SK-N-SH (cell line): ENCODE data around the gene RAMP3. TPM values are rescaled to one million over a fixed set of nuclear protein-coding genes. Genes with fewer than 3 reads are reported as not detected.

Source experiments
- CTCF ChIA-PET: fragments of 300-600, 350-600 bp; formaldehyde crosslinking; extraction: SDS; loops from one replicate; lab custom pipeline; 2021; lab: Yijun Ruan, JAX
- POLR2A ChIA-PET: fragments of 350-600 bp; sonication (Branson Sonifier 250); formaldehyde crosslinking; extraction: SDS; loops from one replicate; lab custom pipeline; 2020; ENCODE audit warnings: antibody characterized with exemption, inconsistent platforms; lab: Yijun Ruan, JAX
- DNase-seq: peaks from one replicate; pipeline ENCODE4 v3.0.0; 2012
- H2AFZ ChIP-seq: fragments of 200-600 bp; sonication (generic); 2 replicates; pipeline ENCODE4 v1.8.1; 2016; ENCODE audit warnings: antibody characterized with exemption, mild to moderate bottlenecking, low read depth
- H3F3A ChIP-seq: fragments of 200-600 bp; sonication (generic); replicated peaks from 2 replicates; pipeline ENCODE3; 2016; ENCODE audit warnings: antibody characterized with exemption, mild to moderate bottlenecking; ENCODE audit not compliant: insufficient read depth
- H3K27ac ChIP-seq, 2 experiments: fragments of 200-500 bp in 1 of 2; fragments of 200-600 bp in 1 of 2; sonication (Bioruptor generic) in 1 of 2; sonication (generic), shearing (Covaris generic) in 1 of 2; 2 replicates each; pipeline versions ENCODE4 v1.5.1 to v1.6.1; 2014 to 2016; ENCODE audit warnings: low read depth in 2 of 2, inconsistent platforms in 1 of 2, low read length in 1 of 2, mild to moderate bottlenecking in 1 of 2, mixed read lengths in 1 of 2
- H3K27me3 ChIP-seq: fragments of 200-600 bp; sonication (generic), shearing (Covaris generic); 2 replicates; pipeline ENCODE4 v1.6.1; 2016; ENCODE audit warnings: mixed run types; ENCODE audit not compliant: insufficient read depth
- H3K36me3 ChIP-seq, 2 experiments: fragments of 200-500 bp in 1 of 2; fragments of 200-600 bp in 1 of 2; sonication (Bioruptor generic) in 1 of 2; sonication (generic) in 1 of 2; replicated peaks in 1 of 2; 2 replicates each; pipeline versions ENCODE3 to v1.5.1; 2014 to 2016; ENCODE audit warnings: low read length in 1 of 2, mild to moderate bottlenecking in 1 of 2; ENCODE audit not compliant: insufficient read depth in 2 of 2, control insufficient read depth in 1 of 2
- H3K4me1 ChIP-seq, 2 experiments: fragments of 200-500 bp in 1 of 2; fragments of 200-600 bp in 1 of 2; sonication (Bioruptor generic) in 1 of 2; sonication (generic), shearing (Covaris generic) in 1 of 2; 2 replicates each; pipeline versions ENCODE4 v1.5.1 to v1.6.1; 2014 to 2016; ENCODE audit warnings: low read depth in 1 of 2, low read length in 1 of 2, mixed run types in 1 of 2; ENCODE audit not compliant: insufficient read depth in 2 of 2, control insufficient read depth in 1 of 2
- H3K4me2 ChIP-seq: fragments of 200-600 bp; sonication (generic), shearing (Covaris generic); 2 replicates; pipeline ENCODE4 v1.6.1; 2017; ENCODE audit warnings: mixed run types
- H3K4me3 ChIP-seq, 2 experiments: fragments of 200-500 bp in 1 of 2; fragments of 200-600 bp in 1 of 2; sonication (Bioruptor generic) in 1 of 2; sonication (generic), shearing (Covaris generic) in 1 of 2; 2 replicates each; pipeline versions ENCODE4 v1.5.1 to v1.8.1; 2014 to 2016; ENCODE audit warnings: low read depth in 2 of 2, inconsistent platforms in 1 of 2, low read length in 1 of 2, mild to moderate bottlenecking in 1 of 2, mixed read lengths in 1 of 2, moderate library complexity in 1 of 2
- H3K79me2 ChIP-seq: fragments of 200-600 bp; sonication (generic); 2 replicates; pipeline ENCODE4 v1.8.1; 2017; ENCODE audit warnings: mild to moderate bottlenecking; ENCODE audit not compliant: insufficient read depth
- H3K9ac ChIP-seq: fragments of 200-600 bp; sonication (generic); 2 replicates; pipeline ENCODE4 v1.6.1; 2017; ENCODE audit warnings: mixed run types
- H3K9me2 ChIP-seq: fragments of 200-600 bp; sonication (generic); 2 replicates; pipeline ENCODE4 v1.6.1; 2017; ENCODE audit warnings: mixed run types
- H3K9me3 ChIP-seq: fragments of 200-600 bp; sonication (generic); 2 replicates; pipeline ENCODE4 v1.6.1; 2017; ENCODE audit warnings: mixed run types, mild to moderate bottlenecking, moderate library complexity
- H4K20me1 ChIP-seq: fragments of 200-600 bp; sonication (generic); 2 replicates; pipeline ENCODE4 v1.6.1; 2017; ENCODE audit warnings: mild to moderate bottlenecking, mixed run types; ENCODE audit not compliant: insufficient read depth
- CHD2 ChIP-seq: fragments of 150-350 bp; IDR thresholded peaks from 2 replicates; pipeline ENCODE4 v1.6.1; 2018; ENCODE audit warnings: low read length; ENCODE audit not compliant: partially characterized antibody
- CTCF ChIP-seq: fragments of 200-600 bp; sonication (generic); IDR thresholded peaks from 2 replicates; pipeline ENCODE4 v1.6.1; 2017; ENCODE audit warnings: antibody characterized with exemption, mild to moderate bottlenecking, moderate library complexity
- ELF1 ChIP-seq: IDR thresholded peaks from 2 replicates; pipeline ENCODE4 v1.4.0; 2012
- FOSL2 ChIP-seq: IDR thresholded peaks from 2 replicates; pipeline ENCODE4 v1.4.0; 2012; ENCODE audit warnings: low read depth, mild to moderate bottlenecking, moderate library complexity, borderline replicate concordance
- GABPA ChIP-seq: IDR thresholded peaks from 2 replicates; pipeline ENCODE4 v1.4.0; 2012; ENCODE audit warnings: low read depth, mild to moderate bottlenecking
- MAX ChIP-seq: IDR thresholded peaks from 2 replicates; pipeline ENCODE4 v1.4.0; 2012; ENCODE audit warnings: low read depth
- MXI1 ChIP-seq: IDR thresholded peaks from 2 replicates; pipeline ENCODE4 v1.6.1; 2012; ENCODE audit warnings: mild to moderate bottlenecking, low read depth, low read length, improper control_type of control experiment
- NRF1 ChIP-seq: IDR thresholded peaks from 2 replicates; pipeline ENCODE4 v1.6.1; 2012; ENCODE audit warnings: low read depth, mild to moderate bottlenecking, low read length
- RAD21 ChIP-seq: IDR thresholded peaks from 2 replicates; pipeline ENCODE4 v1.6.1; 2012; ENCODE audit warnings: mild to moderate bottlenecking, low read length
- RCOR1 ChIP-seq: fragments of 150-350 bp; IDR thresholded peaks from 2 replicates; pipeline ENCODE4 v1.6.1; 2017; ENCODE audit warnings: antibody characterized with exemption, low read length
- REST ChIP-seq: IDR thresholded peaks from 2 replicates; pipeline ENCODE4 v1.6.1; 2012; ENCODE audit warnings: mild to moderate bottlenecking, low read depth, low read length, moderate library complexity
- RFX5 ChIP-seq: IDR thresholded peaks from 2 replicates; pipeline ENCODE4 v1.6.1; 2012; ENCODE audit warnings: mild to moderate bottlenecking, improper control_type of control experiment, low read length
- SMC3 ChIP-seq: IDR thresholded peaks from 2 replicates; pipeline ENCODE4 v1.6.1; 2012; ENCODE audit warnings: low read depth, low read length, improper control_type of control experiment
- TAF1 ChIP-seq: IDR thresholded peaks from 2 replicates; pipeline ENCODE4 v1.6.1; 2012; ENCODE audit warnings: low read depth, mild to moderate bottlenecking, low read length, moderate library complexity, borderline replicate concordance
- TEAD4 ChIP-seq: IDR thresholded peaks from 2 replicates; pipeline ENCODE4 v1.4.0; 2012; ENCODE audit warnings: mild to moderate bottlenecking, borderline replicate concordance; ENCODE audit not compliant: insufficient read depth
- USF2 ChIP-seq: fragments of 150-350 bp; IDR thresholded peaks from 2 replicates; pipeline ENCODE4 v1.6.1; 2017; ENCODE audit warnings: antibody characterized with exemption, low read length, low read depth, borderline replicate concordance
- ZBTB33 ChIP-seq: IDR thresholded peaks from 2 replicates; pipeline ENCODE4 v1.4.0; 2012; ENCODE audit warnings: low read depth, borderline replicate concordance
- WGBS: methylation state at CpG from one replicate; pipeline ENCODE4 v1.1.6; 2017; ENCODE audit warnings: low lambda C conversion rate; 5-methylcytosine and 5-hydroxymethylcytosine counted together
- polyA plus RNA-seq, 3 experiments: library from polyadenylated mRNA; depleted of rRNA; stranded (reverse); fragments of >200 nt; gene quantifications; 2 replicates each; pipeline ENCODE4 v1.2.3, GENCODE V29; 2012

RAMP3 gene
- polyA plus RNA-seq, 1 of the 3 experiments (the other 2 are of a cell fraction) = not detected

GRCh38 chr7:45179666-45180065 is 22.1 kb downstream of the RAMP3 start (continued):
- TF ChIP-seq USF2 = no peak
- no peak for TF ChIP-seq GABPA
- TF ChIP-seq RFX5 = no peak
- no peak for TF ChIP-seq CHD2
- no peak for TF ChIP-seq TEAD4
- no peak for TF ChIP-seq RCOR1
- no peak for TF ChIP-seq NRF1
- no peak for TF ChIP-seq SMC3
- no peak for TF ChIP-seq ZBTB33
- no peak for TF ChIP-seq FOSL2
- TF ChIP-seq RAD21 = no peak

- 37% methylated on average over 12 of the region's 13 CpGs for WGBS
- POLR2A ChIA-PET = no interaction called here
- no peak for DNase-seq
- TF ChIP-seq REST (no peak), ZBTB33 (no peak), USF2 (no peak), MXI1 (no peak), SMC3 (no peak), TAF1 (no peak), RFX5 (no peak), CTCF (no peak), MAX (no peak), ELF1 (no peak)
These were observed 22.7 kb downstream of the RAMP3 start for GRCh38 chr7:45180084-45180986.

More at GRCh38 chr7:45180084-45180986, 22.7 kb downstream of the RAMP3 start:
- CTCF ChIA-PET = interaction anchor here (1.6 to 3.2 kb wide), 3 partner anchors 26 to 80 kb away, joined by 4 to 19 read pairs (median 13); no protein-coding TSS in a partner anchor
- no peak overlapping the region for H3K4me3 ChIP-seq
- no peaks in the 10 kb centered on the region for H3K79me2 ChIP-seq
- no peak overlapping the region for H3K27ac ChIP-seq
- H3K27me3 ChIP-seq = peaks cover 37% of the 10 kb centered on the region
- no peaks in the 10 kb centered on the region for H3K9me3 ChIP-seq
- no peaks in the 10 kb centered on the region for H3K9me2 ChIP-seq
- no peak overlapping the region for H2AFZ ChIP-seq
- H3F3A ChIP-seq = no peaks in the 10 kb centered on the region
- no peak overlapping the region for H3K4me2 ChIP-seq
- no peaks in the 10 kb centered on the region for H3K4me1 ChIP-seq
- no peak overlapping the region for H3K9ac ChIP-seq
- H4K20me1 ChIP-seq = no peaks in the 10 kb centered on the region
- H3K36me3 ChIP-seq = no peaks in the 10 kb centered on the region
